Measurements from ENCODE around the gene PAX5.
A peak's percentile ranks its signal among the peaks of the same experiment; 100 is the strongest.

The PAX5 gene

DNA sequence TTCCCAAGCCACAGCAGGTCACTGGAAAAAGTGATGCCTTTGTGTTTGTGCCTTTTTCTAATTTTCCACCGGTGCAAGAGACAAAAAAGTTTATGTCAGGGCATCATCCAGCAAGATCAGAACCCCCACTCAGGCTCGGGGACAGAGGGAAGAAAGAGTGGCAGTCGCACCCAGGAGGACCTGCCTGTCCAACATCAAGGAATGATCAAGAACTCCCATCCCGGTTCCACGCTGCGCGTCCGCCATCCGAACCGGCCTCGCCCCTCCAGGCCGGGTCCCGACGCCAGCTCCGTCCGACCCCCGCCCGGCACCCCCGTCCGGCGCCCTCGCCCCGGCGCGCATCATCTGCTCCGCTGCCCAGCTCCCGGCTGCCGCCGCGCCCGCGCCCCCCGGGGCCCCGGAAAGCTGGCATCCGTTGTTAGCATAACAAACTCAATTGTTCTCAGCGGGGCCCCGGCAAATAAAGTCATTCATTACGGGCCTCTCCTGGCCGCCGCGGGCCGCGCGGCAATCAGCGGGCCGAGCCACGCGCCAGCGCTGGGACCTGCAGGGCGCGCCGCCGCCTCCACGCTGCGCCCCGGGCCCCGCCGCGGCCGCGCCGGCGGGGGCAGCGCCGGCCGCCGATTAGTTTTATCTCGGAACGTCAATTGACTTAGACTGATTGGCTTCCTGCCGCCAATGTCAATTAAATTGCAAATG lies 48.1 kb downstream of the PAX5 start:
- no peak for DNase-seq

DNA sequence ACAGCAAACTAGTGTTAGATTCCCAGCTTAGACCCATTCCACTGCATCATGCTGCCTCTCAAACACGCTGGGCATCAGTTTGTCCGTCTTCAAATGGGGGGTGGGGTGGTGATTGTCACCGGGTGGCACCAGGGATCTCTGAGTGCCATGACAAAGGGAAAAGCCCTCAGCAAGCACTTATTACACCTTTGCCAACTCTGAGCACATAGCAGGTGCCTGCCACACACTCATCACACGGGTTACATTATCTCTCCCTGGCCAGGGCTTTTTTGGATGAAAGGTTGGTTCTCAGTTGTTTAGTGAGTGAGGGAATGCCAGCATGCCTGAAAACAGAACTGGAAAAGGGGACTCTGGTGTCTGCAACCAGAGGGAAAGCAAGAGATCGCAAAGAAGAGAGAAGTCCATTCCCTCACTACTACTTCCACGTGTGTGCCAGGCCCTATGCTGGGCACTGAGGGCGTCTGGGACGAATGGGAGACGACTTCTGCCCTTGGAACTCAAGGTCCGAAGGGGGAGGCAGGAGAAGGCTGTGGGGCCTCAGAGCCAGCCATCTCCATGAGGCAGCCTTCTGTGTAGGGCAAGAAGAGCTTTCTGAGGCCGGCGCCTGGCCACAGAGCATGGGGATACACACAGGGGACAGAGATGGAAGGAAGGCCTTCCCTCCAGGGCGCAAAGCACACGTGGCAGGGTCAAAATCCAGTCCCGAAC lies 48.9 kb downstream of the PAX5 start:
- DNase-seq, result no peak

DNA sequence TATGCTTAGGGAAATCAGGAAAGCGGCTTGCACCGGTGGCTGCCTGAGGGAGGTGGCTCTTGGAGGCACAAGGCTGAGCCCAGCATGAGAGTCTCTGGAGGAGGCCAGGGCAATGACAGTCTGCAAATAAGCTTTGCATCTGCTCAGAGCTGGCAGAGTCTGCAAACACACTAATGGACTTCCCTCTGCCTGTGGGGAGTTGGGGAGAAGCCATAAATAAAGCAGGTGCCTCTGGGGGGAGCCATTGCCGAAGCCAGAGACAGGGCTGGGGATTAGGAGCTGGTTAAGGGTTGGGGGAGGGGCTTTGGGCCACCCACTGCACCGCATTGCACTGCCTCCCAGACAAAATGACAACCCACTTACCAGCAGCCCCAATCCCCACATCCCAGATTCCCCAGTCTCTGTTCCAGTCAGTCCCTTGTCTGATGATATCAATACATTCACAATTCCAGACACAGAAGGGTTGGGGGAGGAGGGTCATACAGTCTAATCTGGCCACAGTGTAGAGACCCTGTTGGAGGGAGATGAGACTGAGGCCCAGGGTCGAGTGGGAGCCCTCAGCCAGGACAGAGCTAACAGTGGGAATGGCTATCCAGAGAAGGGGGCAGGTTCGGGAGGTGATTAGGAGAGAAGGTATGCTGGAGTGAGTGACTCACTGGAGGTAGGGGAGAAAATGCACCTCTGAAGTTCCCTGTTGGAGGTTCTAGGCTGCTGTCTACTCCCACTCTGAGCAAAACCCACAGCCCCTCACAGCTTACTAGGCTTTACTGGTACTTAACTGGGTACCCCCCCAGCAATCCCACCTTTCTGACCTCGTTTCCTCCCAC lies 53.7 kb downstream of the PAX5 start:
- DNase-seq, result peak; percentile 94 to 98

DNA sequence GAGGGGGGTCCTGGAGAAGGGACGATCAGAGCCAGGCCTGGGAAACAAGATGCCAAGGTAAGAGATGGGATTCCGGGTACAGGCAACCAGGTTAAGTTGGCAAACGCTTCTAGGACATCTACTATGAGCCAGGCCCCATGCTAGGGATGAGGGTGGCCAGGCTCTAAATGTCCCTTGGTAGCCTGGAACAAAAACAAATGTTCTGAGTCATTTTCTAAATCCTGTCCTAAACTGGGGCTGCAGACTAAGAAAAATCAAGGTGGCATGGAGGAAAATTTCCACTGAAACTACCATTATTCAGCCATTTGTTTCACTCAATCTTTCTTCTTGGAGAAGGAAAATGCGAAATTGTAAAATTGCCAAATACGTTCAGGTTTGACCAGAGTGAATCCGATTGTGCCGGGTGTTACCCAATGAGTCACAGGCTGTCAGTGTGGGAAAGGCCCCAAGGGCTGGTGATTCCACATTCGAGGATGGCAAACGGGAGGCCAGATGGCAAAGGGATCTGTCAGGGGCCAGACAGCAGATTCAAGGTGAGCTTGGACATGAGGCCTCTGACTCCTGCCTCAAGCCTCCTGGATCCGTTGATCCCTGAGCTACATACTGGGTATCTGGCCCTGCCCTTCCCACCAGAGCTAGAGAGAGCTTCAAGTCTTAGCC lies 57.6 kb downstream of the PAX5 start:
- DNase-seq, result no peak

DNA sequence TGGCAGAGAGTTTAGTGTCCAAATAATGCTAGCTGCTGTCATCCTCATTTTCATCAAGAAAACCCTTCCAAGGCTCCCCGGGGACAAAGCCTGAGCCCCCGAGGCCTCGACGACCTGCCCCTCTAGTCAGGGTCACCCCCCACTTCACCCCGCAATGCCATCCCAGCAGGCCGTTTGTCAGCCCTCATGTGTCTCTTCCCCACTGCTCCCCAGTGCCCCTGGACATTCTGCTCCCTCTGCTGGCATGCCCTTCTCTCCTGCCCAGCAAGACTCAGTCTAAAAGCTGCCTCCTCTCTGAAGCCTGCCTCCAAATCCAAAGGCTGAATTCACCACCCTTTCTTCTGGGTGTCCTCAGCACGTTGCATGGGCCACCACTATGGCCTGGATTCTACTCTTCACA lies 59.3 kb downstream of the PAX5 start:
- DNase-seq, result no peak

DNA sequence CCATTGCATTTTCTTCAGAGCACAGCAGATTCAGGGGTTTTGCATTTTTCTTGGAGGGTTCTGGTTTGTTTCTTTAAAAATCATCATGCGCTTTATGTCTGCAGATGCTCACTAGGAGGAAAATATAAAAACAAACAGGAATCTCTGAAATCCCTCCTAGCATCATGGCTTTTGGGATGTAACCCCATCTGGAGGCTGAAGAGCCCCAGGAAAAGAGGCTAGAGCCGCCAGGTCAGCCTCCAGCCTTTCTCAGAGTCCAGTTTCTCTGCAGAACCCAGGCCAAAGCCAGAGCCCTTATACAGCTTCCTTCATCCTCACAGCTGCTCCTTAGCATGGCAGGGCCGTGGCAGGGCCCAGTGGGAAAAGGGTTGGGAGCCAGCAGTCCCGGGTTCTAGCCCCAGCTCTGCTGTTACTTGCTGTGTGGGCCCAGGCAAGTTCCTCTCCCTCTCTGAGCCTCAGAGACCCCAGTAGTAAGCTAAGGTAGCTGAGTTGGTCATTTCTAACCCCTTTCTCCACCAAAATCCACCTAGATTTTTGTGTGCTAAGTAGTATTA lies 62.1 kb downstream of the PAX5 start:
- DNase-seq, result no peak

DNA sequence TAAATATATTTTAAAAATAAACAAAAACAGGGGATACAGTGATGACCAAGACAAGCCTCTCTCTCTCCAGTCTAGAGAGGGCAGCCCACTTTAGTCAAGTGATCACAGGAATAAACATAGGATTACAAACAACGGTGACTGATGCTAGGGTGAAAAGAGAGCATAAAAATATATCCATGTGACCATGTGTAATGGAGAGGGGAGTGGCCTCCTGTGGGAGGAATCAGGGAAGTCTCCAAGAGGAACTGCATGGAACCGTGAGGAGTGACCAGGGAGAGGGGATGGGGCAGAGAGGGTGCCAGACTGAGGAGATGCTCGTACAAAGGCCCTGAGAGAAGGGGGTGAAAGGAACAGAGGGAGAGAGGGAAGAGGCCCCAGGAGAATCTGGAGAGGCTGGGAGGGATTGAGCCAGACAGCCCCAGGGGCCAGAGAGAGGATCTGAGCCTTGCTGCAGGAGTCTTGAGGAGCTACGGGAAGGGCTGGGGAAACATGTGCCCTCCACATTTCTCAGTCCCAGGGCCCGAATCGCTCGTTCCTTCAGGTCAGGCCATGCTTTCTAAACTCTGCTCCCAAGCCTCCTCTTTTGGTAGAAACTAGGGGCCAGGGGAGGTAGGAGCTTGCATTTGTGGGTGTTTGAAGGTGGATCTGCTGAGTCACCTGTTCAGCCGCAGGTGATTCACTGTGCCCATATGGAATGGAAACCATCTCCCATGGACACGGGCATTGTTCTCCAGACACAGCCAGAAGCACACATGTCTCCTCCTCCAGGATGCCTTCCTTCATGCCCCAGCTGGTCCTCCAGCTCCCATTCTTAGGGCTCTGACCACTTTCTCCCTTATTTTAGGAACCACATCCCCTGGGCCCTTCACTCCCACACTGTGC lies 63.8 kb downstream of the PAX5 start:
- DNase-seq, result no peak

DNA sequence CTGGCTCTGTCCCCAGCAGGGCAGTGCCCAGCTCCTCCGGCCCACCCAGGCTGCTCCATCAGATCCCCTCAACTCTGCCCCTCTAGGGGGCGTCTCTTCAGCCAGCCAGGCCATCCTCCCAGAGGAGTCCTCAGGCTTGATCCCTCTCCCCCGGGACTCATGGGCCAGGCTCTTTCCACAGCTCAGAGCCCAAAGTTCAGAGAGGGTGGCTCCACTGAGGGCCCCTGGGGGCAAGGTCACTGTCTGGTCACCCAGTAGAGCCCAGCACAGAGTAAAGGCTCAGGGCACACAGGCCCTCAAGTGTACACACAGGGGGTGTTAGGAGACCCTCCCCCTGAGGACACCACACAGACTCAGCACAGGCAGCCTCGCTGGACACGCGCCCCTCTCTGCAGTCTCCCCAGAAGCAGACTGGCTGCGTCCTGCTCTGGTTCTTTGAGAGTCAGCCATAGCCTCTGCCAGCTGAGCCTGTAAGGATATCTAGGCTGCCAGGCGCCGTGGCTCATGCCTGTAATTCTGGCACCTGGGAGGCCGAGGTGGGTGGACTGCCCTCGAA lies 64.8 kb downstream of the PAX5 start:
- DNase-seq, result no peak

DNA sequence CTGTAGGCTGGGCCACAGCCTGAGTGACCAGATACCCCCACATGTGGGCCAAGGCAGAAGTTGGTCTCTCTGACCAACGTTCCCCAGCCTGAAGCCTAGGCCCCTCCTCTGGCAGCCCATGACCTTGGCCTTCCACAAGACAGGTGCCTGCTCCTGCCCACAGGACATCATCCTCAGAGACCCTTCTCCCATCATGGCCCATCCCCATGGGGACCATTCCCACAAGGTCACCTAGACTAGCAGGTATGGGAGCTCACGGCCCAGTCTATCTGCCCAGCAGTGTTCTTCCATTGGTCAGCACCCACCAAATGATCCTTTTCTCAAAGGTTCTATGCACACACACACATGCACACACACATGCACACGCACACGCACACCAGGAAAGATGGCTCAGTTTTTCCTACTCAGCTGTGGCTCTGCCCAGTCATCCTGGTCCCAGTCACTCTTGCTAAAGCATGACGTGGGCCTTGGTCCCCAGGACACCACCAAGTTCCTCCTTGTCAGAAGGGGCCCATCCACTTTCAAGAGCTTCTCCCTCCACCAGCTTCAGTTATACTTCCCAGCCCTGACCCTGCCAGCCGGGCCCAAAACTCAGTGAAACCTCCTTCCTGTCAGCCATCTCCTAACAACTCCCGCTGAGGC lies 65.4 kb downstream of the PAX5 start:
- DNase-seq, result no peak

DNA sequence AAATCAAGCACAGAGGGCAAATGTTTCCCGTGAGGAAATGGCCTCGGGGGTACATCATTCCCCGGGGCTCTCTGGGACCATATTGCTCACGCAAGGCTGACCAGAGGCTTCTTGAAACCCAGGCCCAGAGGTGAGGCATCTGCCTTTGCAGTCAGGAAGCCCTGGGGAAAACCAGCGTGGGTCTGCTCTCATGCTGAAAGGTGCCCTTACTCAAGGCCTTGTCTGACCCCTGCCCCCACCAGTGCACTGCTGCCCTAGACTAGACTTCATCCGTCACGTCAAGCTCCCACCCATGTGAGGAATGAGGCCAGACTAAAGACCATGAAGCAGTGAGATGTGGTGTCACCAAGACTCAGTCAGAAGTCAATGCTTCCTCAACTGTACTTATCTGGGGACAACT lies 66.1 kb downstream of the PAX5 start:
- no peak for DNase-seq

DNA sequence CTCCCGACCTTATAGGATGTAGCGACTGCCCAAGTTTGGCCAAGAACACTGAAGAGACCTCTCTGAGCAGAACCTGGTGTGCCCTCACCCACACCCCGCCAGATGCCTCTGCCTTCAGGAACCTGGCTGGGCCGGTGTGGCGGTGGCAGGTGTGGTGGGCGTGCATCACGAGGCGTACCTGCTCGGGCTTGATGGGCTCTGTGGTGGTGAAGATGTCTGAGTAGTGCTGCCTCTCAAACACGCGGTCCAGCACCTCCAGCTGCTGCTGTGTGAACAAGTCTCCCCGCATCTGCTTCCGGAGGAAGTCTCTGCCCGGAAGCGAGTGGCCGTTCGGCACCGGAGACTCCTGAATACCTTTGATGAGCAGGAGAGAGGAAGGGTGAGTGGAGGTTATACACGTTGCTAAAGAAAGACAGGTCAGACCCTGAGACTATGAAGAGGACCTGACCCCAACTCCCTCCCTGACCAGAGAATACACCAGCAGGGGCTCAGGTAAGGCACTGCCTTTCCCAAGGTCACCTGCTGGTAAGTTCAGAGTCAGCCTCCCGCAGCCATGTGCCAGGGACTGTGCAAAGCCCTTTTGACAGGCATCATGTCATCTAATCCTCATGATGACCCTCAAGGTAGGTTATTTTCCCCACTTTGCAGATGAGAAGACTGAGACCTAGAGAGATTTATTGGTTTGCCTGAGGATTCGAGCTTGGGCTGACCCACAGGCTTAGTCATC lies 67.5 kb downstream of the PAX5 start:
- no peak for DNase-seq

DNA sequence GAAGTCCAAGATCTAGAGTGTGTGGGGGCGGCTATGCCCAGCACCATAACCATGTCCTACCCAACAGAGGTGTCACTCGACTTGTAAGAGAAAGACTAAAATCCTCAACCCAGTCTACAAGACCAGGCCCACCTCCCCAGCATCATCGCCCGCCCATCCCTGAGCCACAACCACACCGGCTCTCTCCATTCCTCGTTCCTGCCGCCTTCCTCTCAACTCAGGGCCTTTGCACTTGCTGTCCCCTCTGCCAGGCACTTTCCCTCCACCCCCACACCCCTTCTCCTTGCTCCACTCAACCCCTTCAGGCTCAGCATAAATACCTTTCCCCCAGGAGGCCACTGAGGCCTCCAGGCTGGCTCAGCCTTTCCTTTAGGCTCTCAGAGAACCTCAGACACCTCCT lies 69.3 kb downstream of the PAX5 start:
- no peak for DNase-seq

DNA sequence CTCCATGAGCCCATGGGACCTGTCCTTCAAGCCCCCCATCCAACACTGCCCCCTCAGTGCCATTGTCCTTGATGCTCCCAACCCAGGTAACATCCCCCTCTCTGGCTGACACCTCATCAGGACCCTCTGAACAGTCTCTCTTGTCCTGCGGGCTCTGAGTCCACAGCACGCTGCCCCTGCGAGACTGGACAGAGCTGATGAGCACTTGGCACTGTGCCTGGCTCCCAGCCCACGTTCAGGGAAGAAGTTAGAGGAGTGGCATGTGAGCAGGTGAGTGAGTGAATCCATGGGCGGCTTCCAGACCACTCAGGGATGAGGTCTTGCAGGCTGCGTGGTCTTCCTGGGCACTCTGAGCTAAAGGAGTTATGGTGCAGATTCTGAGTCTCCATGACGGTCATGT lies 70.7 kb downstream of the PAX5 start:
- DNase-seq, result no peak

DNA sequence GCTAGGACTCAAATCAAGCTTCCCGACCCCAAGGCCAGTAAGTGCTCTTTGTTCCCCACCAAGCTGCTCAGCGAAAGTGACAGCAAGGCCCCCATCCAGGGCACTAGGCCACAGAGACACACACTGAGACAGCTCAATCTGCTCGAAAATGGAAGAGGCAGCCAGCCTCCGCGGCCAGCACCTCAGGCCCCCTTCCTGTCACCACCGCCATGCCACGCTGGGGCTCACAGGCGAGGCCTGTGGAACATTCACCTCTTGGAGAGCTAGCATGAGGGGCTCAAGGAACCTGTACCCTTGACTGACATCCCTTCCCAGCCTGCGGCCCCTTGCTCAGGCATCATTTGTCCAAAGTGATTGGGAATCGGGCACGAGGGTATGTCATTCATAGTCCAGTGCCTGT lies 71.4 kb downstream of the PAX5 start:
- DNase-seq, result no peak

DNA sequence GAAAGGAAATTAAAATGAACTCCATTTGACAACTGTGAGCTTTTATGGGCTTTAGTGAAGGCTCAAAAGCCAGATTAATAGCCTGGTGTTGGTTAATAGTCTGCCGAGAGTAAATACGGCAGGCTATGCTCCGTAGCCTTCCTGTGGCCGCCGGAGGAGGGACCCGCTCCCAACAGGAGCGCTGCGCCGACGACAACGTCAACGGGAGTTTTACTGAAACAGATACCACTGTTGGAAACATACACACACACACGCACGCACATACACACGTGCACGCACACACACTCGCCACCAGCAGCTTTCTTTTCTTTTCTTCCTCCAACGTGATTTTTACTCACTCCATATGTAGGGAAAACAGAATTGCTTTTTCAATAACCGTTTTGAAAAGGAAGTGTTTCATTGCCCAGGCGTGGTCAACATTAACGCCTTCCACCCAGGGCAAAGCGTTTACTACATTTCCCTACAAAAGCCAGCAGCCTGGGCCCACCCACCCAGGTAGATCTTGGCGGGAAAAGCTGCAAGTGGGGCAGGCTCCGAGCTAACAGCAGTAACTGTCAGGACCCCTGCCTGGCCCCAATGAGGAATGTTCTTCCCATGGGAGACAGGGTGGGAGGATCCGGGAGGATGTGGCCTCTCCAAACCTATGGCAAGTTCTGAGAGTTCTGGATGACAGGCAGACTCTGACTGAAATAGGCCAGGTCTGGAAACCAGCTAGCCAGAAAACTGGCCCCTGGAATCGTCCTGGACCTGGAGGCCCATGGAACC lies 72.3 kb downstream of the PAX5 start:
- DNase-seq, result peak in 1 of 2 experiments; percentile 46

DNA sequence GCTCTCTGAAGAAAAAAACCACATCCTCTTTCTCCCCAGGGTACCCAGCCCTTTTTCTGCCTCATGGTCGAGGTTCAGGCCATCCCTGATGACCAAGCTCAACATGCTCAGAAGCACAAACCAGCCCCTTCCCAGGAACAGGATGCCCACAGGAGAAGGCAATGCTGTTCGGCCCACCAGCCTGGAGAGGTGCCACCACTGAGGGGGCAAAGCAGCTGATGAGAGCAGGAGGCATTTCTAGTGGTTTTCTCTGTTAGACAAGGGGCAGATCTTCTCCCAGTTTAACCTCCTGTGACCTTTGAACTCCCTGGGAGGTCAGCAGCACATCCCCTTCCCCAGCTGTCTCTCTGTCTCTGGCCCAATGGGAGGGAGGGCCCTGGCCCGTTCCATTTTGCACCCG lies 73.0 kb downstream of the PAX5 start:
- no peak for DNase-seq

DNA sequence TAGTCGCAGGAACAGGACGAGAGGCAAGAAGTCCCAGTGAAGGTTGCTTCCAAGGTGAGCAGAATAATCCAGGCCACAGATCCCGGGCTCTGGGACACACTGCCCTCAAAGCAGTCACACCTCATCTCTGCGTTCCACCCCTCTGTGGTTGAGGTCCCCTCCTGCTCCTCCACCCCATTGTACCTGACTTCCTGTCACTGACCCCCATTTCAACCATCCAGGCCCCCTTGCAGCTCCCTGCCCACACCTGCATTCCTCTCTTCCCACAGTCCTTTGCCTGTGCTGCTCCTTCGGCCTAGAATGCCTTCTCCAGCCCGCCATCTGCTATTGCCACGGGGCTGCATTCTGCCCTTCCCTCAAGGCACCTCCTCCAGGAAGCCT lies 73.5 kb downstream of the PAX5 start:
- DNase-seq, result no peak

DNA sequence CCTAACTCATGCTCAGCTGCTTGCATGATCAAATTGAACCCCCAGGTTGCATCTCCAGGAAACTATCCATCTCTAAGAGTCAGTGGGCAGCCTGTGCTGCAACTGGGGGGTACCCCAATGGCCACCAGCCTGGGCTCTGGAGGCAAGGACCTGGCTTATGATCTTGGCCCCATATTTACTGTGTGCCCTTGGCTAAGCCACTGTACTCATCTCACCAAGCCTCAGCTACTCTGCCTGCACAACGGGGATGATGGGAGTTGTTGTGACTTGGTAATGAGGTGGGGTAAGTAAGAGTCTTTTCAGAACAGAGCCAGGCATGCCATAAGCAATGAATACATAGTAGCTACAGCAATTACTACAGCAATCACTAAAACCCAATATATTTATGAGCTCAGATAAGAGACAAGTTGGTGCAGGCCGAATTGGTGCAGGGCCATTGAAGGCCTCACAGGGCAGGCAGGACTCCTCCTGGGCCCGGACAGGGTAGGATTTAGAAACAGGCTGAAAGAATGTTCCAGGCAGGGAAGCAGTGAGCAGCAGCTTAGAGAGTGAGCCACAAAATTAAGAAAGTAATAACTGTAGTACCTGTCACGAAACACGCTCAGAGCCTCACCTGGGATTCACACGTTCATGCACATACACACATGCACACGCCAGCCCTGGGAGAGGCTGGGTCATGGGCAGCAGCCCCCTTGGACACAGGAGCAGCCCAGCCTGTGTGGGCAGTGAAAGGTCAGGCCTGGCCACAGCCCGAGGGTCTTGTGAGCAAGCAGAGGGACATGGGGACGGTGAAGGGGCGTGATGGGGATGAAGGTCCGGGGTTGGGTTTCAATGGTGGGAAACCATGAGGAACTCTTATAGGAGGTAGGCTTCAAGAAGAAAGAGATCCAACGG lies 74.1 kb downstream of the PAX5 start:
- no peak for DNase-seq

DNA sequence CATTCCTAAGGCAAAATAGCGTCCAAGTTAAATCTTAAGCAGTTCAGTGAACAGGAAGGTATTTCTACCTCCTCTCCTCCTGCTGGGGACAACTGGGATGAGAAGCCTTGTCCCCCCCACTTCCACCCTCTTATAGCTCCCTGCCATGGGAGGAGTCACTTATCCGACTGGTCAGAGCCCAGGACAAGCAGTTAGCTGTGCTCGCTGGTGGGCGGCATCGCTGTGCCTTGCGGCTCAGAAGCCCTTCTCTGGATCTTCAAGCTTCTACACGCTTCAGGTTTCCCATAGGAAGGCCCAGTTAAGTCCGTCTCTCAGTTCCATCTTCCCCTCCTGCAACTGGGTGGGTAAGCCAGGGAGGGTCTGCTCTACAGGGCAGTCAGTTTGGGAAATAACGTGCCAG lies 77.2 kb downstream of the PAX5 start:
- DNase-seq, result no peak

Data from NCI-H2081 (cell line).